CD4-positive, alpha-beta memory T cell (primary cell): ENCODE measurements around the gene MAPK7. TPM values are rescaled to one million over a fixed set of nuclear protein-coding genes. Genes with fewer than 3 reads are reported as not detected.
"Not testable (repeated sequence)": the region's sequence is repeated elsewhere in the genome, so short reads cannot be mapped to it uniquely, and the experiment has no call there.

Experiments used
- CTCF ChIA-PET: fragments of 350-600 bp; sonication (Branson Sonifier 250); formaldehyde crosslinking; loops from one replicate; lab custom pipeline; 2021; ENCODE audit warnings: inconsistent platforms; ENCODE audit not compliant: partially characterized antibody; lab: Charles Lee
- POLR2A ChIA-PET: fragments of 350-600 bp; sonication (Branson Sonifier 250); formaldehyde crosslinking; loops from one replicate; lab custom pipeline; 2021; ENCODE audit not compliant: partially characterized antibody; lab: Charles Lee
- DNase-seq, 5 donors: peaks; one replicate each; pipeline versions ENCODE4 v3.0.0 to v3.0.0-alpha.2; 2020 to 2022; ENCODE audit warnings: mixed read lengths in 1 of 5
- H3K27ac ChIP-seq: one replicate; pipeline ENCODE4 v1.7.0; 2013; ENCODE audit warnings: low read depth, low read length
- H3K27me3 ChIP-seq: 2 replicates; pipeline ENCODE4 v1.7.0; 2013; ENCODE audit warnings: mild to moderate bottlenecking, low read length, moderate library complexity; ENCODE audit not compliant: insufficient read depth
- H3K36me3 ChIP-seq: 2 replicates; pipeline ENCODE4 v1.7.0; 2013; ENCODE audit warnings: mild to moderate bottlenecking, low read length, moderate library complexity; ENCODE audit not compliant: insufficient read depth
- H3K4me1 ChIP-seq: 2 replicates; pipeline ENCODE4 v1.7.0; 2013; ENCODE audit warnings: mild to moderate bottlenecking, low read length, moderate library complexity; ENCODE audit not compliant: insufficient read depth
- H3K4me3 ChIP-seq, 2 donors: one replicate each; pipeline ENCODE4 v1.7.0; 2013; ENCODE audit warnings: low read length in 2 of 2, mild to moderate bottlenecking in 1 of 2
- H3K9me3 ChIP-seq, 2 donors: one replicate each; pipeline ENCODE4 v1.7.0; 2013; ENCODE audit warnings: low read length in 2 of 2, control low read depth in 1 of 2; ENCODE audit not compliant: control insufficient read depth in 1 of 2
- H3K27ac Mint-ChIP-seq, 7 donors: one replicate each; pipeline ENCODE4 v1.8.0; 2020 to 2021; ENCODE audit warnings: mixed read lengths in 7 of 7, mild to moderate bottlenecking in 6 of 7, inconsistent platforms in 3 of 7, moderate library complexity in 3 of 7
- H3K27me3 Mint-ChIP-seq, 2 donors: one replicate each; pipeline ENCODE4 v1.8.0; 2020 to 2021; ENCODE audit warnings: mixed read lengths in 2 of 2
- H3K36me3 Mint-ChIP-seq, 2 donors: one replicate each; pipeline ENCODE4 v1.8.0; 2020 to 2021; ENCODE audit warnings: mixed read lengths in 2 of 2, inconsistent platforms in 1 of 2, mild to moderate bottlenecking in 1 of 2
- H3K4me1 Mint-ChIP-seq, 4 donors: one replicate each; pipeline ENCODE4 v1.8.0; 2020 to 2021; ENCODE audit warnings: mixed read lengths in 4 of 4, mild to moderate bottlenecking in 1 of 4
- H3K4me3 Mint-ChIP-seq, 8 donors: one replicate each; pipeline ENCODE4 v1.8.0; 2020 to 2021; ENCODE audit warnings: mixed read lengths in 8 of 8, mild to moderate bottlenecking in 7 of 8, moderate library complexity in 6 of 8, inconsistent platforms in 3 of 8
- H3K9me3 Mint-ChIP-seq, 8 donors: one replicate each; pipeline ENCODE4 v1.8.0; 2020 to 2021; ENCODE audit warnings: mixed read lengths in 8 of 8, mild to moderate bottlenecking in 5 of 8, inconsistent platforms in 3 of 8, moderate library complexity in 1 of 8
- intact Hi-C: fragments of 100-400 bp; cut with micrococcal nuclease; formaldehyde crosslinking; loops from one replicate; pipeline ENCODE4 v1.15.1; 2023
- polyA plus RNA-seq, 2 donors: library from polyadenylated mRNA; unstranded; fragments of 300-500 nt; fragmentation: Illumina TruSeq; gene quantifications; one replicate each; pipeline ENCODE4 v1.2.3, GENCODE V29; 2021
- total RNA-seq, 2 experiments: library from RNA; stranded (reverse); gene quantifications; one replicate each; pipeline ENCODE4 v1.2.3, GENCODE V29; 2021

The MAPK7 gene
- total and polyA plus RNA-seq, 4 experiments from 2014 or later, result 2.1 to 26.2 (median 15.9) TPM

- H3K36me3 Mint-ChIP-seq, result no peaks in the 10 kb centered on the region
- intact Hi-C loops, result no loop called here
- no peaks in the 10 kb centered on the region for H3K27me3 Mint-ChIP-seq
Observed at GRCh38 chr17:19348081-19348650, 30.1 kb upstream of the MAPK7 start.

GRCh38 chr17:19348806-19349205 lies 29.5 kb upstream of the MAPK7 start:
- no peaks in the 10 kb centered on the region for H3K36me3 Mint-ChIP-seq
- Histone ChIP-seq H3K36me3 (no peaks in the 10 kb centered on the region), H3K4me3 (no peak overlapping the region), H3K4me1 (no peaks in the 10 kb centered on the region), H3K27ac (no peak overlapping the region), H3K9me3 (no peaks in the 10 kb centered on the region), H3K27me3 (no peaks in the 10 kb centered on the region)
- DNase-seq, result no peak
- no peak overlapping the region for H3K4me3 Mint-ChIP-seq
- H3K27me3 Mint-ChIP-seq, result no peaks in the 10 kb centered on the region
- no peak overlapping the region for H3K27ac Mint-ChIP-seq
- POLR2A ChIA-PET, result no interaction called here
- intact Hi-C loops, result no loop called here
- H3K9me3 Mint-ChIP-seq, result no peaks in the 10 kb centered on the region
- CTCF ChIA-PET, result interaction anchor here (1.8 kb wide), 1 partner anchor 14 kb away, joined by 8 read pairs; the partner anchor contains the start of gene B9D1
- no peaks in the 10 kb centered on the region for H3K4me1 Mint-ChIP-seq

More at GRCh38 chr17:19348081-19348650, 30.1 kb upstream of the MAPK7 start:
- Histone ChIP-seq H3K4me3 (no peak overlapping the region), H3K4me1 (no peaks in the 10 kb centered on the region), H3K36me3 (no peaks in the 10 kb centered on the region), H3K27me3 (no peaks in the 10 kb centered on the region), H3K9me3 (no peaks in the 10 kb centered on the region), H3K27ac (no peak overlapping the region)
- no peaks in the 10 kb centered on the region for H3K4me1 Mint-ChIP-seq
- H3K27ac Mint-ChIP-seq, result no peak overlapping the region
- POLR2A ChIA-PET, result no interaction called here
- CTCF ChIA-PET, result no interaction called here
- no peaks in the 10 kb centered on the region for H3K9me3 Mint-ChIP-seq
- DNase-seq, result no peak
- no peak overlapping the region for H3K4me3 Mint-ChIP-seq

- H3K9me3 ChIP-seq, H3K4me3 Mint-ChIP-seq, H3K36me3 Mint-ChIP-seq, H3K36me3 ChIP-seq, H3K27ac ChIP-seq, DNase-seq, H3K4me1 ChIP-seq, intact Hi-C loops, H3K9me3 Mint-ChIP-seq, H3K4me3 ChIP-seq, H3K27ac Mint-ChIP-seq, POLR2A ChIA-PET, H3K27me3 ChIP-seq, H3K4me1 Mint-ChIP-seq: not testable (repeated sequence)
- H3K27me3 Mint-ChIP-seq, result peaks cover 4 to 13% of the 10 kb centered on the region in 2 donors
- CTCF ChIA-PET, result interaction anchor here (1.2 to 2.9 kb wide), 3 partner anchors 10 to 94 kb away, joined by 3 to 16 read pairs (median 3); partner anchors contain the start of gene B9D1
Observed at GRCh38 chr17:19353401-19353800, 24.9 kb upstream of the MAPK7 start.

GRCh38 chr17:19354748-19355147 lies 23.6 kb upstream of the MAPK7 start:
- CTCF ChIA-PET, result interaction anchor here (1.2 to 2.9 kb wide), 4 partner anchors 9 to 410 kb away, joined by 3 to 16 read pairs (median 4); partner anchors contain the start of gene B9D1

GRCh38 chr17:19357351-19357750 lies 20.9 kb upstream of the MAPK7 start:
- Mint-ChIP-seq H3K4me1 (peaks cover 4 to 11% (median 5%) of the 10 kb centered on the region in 4 donors), H3K4me3 (no peak overlapping the region), H3K27me3 (peaks cover 9 to 19% of the 10 kb centered on the region in 2 donors), H3K9me3 (no peaks in the 10 kb centered on the region), H3K36me3 (no peaks in the 10 kb centered on the region), H3K27ac (peak overlapping the region in 2 of 7 donors; percentile 18 to 56)
- Histone ChIP-seq H3K27me3 (no peaks in the 10 kb centered on the region), H3K4me1 (peaks cover 6% of the 10 kb centered on the region), H3K36me3 (no peaks in the 10 kb centered on the region), H3K27ac (no peak overlapping the region), H3K9me3 (no peaks in the 10 kb centered on the region), H3K4me3 (no peak overlapping the region)
- DNase-seq, result no peak
- intact Hi-C loops, result no loop called here
- POLR2A ChIA-PET, result no interaction called here
- CTCF ChIA-PET, result no interaction called here

More at GRCh38 chr17:19354748-19355147, 23.6 kb upstream of the MAPK7 start:
- no peaks in the 10 kb centered on the region for H3K9me3 ChIP-seq
- Mint-ChIP-seq H3K27ac (no peak overlapping the region), H3K4me3 (no peak overlapping the region), H3K4me1 (no peaks in the 10 kb centered on the region), H3K27me3 (peaks cover 9 to 19% of the 10 kb centered on the region in 2 donors), H3K36me3 (no peaks in the 10 kb centered on the region), H3K9me3 (no peaks in the 10 kb centered on the region)
- H3K27ac ChIP-seq, result no peak overlapping the region
- H3K4me1 ChIP-seq, result no peaks in the 10 kb centered on the region
- H3K27me3 ChIP-seq, result no peaks in the 10 kb centered on the region
- DNase-seq, result no peak
- no peaks in the 10 kb centered on the region for H3K36me3 ChIP-seq
- POLR2A ChIA-PET, result no interaction called here
- H3K4me3 ChIP-seq, result no peak overlapping the region
- intact Hi-C loops, result no loop called here

- H3K27me3 ChIP-seq, result no peaks in the 10 kb centered on the region
- Mint-ChIP-seq H3K27me3 (peaks cover 9 to 19% of the 10 kb centered on the region in 2 donors), H3K4me1 (peaks cover 4 to 15% (median 5%) of the 10 kb centered on the region in 4 donors), H3K4me3 (no peak overlapping the region), H3K36me3 (no peaks in the 10 kb centered on the region), H3K27ac (peak overlapping the region in 2 of 7 donors; percentile 44 to 68), H3K9me3 (no peaks in the 10 kb centered on the region)
- no peaks in the 10 kb centered on the region for H3K9me3 ChIP-seq
- intact Hi-C loops, result no loop called here
- CTCF ChIA-PET, result no interaction called here
- H3K27ac ChIP-seq, result no peak overlapping the region
- DNase-seq, result no peak
- H3K4me1 ChIP-seq, result peaks cover 6% of the 10 kb centered on the region
- POLR2A ChIA-PET, result no interaction called here
- H3K4me3 ChIP-seq, result no peak overlapping the region
- no peaks in the 10 kb centered on the region for H3K36me3 ChIP-seq
Observed at GRCh38 chr17:19357761-19358160, 20.5 kb upstream of the MAPK7 start.

GRCh38 chr17:19359151-19359550 lies 19.1 kb upstream of the MAPK7 start:
- no peaks in the 10 kb centered on the region for H3K9me3 Mint-ChIP-seq
- no peaks in the 10 kb centered on the region for H3K36me3 ChIP-seq
- H3K36me3 Mint-ChIP-seq, result no peaks in the 10 kb centered on the region
- H3K4me3 ChIP-seq, result no peak overlapping the region
- H3K27me3 Mint-ChIP-seq, result peaks cover 9 to 17% of the 10 kb centered on the region in 2 donors
- intact Hi-C loops, result no loop called here
- no peaks in the 10 kb centered on the region for H3K9me3 ChIP-seq
- peaks cover 6% of the 10 kb centered on the region for H3K4me1 ChIP-seq
- no peak for DNase-seq
- no peak overlapping the region for H3K4me3 Mint-ChIP-seq
- ChIA-PET CTCF (interaction anchor here (1.1 kb wide), 1 partner anchor 88 kb away, joined by 7 read pairs; no protein-coding TSS in a partner anchor), POLR2A (no interaction called here)
- H3K4me1 Mint-ChIP-seq, result peaks cover 5 to 19% (median 5%) of the 10 kb centered on the region in 4 donors
- H3K27ac Mint-ChIP-seq, result peak overlapping the region in 2 of 7 donors; percentile 3
- no peaks in the 10 kb centered on the region for H3K27me3 ChIP-seq
- H3K27ac ChIP-seq, result no peak overlapping the region
